Neural progenitor cell (in vitro differentiated cells): ENCODE measurements around the gene PDIA2. TPM values are rescaled to one million over a fixed set of nuclear protein-coding genes. Genes with fewer than 3 reads are reported as not detected.

Source experiments
- DNase-seq: peaks from one replicate; pipeline ENCODE4 v3.0.0-alpha.2; 2016; ENCODE audit warnings: low spot score
- H2AFZ ChIP-seq: fragments of 200-600 bp; sonication (generic); replicated peaks from 2 replicates; pipeline ENCODE4 v1.6.1; 2016; ENCODE audit warnings: antibody characterized with exemption
- H3F3A ChIP-seq: fragments of 200-600 bp; sonication (generic); 2 replicates; pipeline ENCODE4 v1.6.1; 2016; ENCODE audit warnings: antibody characterized with exemption, low read depth
- H3K27ac ChIP-seq: fragments of 200-600 bp; sonication (generic); 2 replicates; pipeline ENCODE4 v1.5.1; 2016; ENCODE audit warnings: mild to moderate bottlenecking
- H3K27me3 ChIP-seq: fragments of 200-600 bp; sonication (generic); 2 replicates; pipeline ENCODE4 v1.6.1; 2016; ENCODE audit warnings: mild to moderate bottlenecking, moderate library complexity
- H3K36me3 ChIP-seq: fragments of 200-600 bp; sonication (generic); 2 replicates; pipeline ENCODE4 v1.5.1; 2016
- H3K4me1 ChIP-seq: fragments of 200-600 bp; sonication (generic); 2 replicates; pipeline ENCODE4 v1.6.1; 2016; ENCODE audit warnings: mixed run types
- H3K4me2 ChIP-seq: fragments of 200-600 bp; sonication (generic); 2 replicates; pipeline ENCODE4 v1.6.1; 2016
- H3K4me3 ChIP-seq: fragments of 200-600 bp; sonication (generic); 2 replicates; pipeline ENCODE4 v1.5.1; 2016
- H3K79me2 ChIP-seq: fragments of 200-600 bp; sonication (generic); 2 replicates; pipeline ENCODE4 v1.6.1; 2016; ENCODE audit warnings: low read depth
- H3K9ac ChIP-seq: fragments of 200-600 bp; sonication (generic); 2 replicates; pipeline ENCODE4 v1.6.1; 2016
- H3K9me3 ChIP-seq: fragments of 200-600 bp; sonication (generic); 2 replicates; pipeline ENCODE4 v1.5.1; 2016; ENCODE audit warnings: low read depth
- H4K20me1 ChIP-seq: fragments of 200-600 bp; sonication (generic); 2 replicates; pipeline ENCODE4 v1.6.1; 2016; ENCODE audit warnings: low read depth
- H3K27ac Mint-ChIP-seq: 3 replicates; pipeline ENCODE4 v1.8.0; 2021; ENCODE audit warnings: mixed read lengths
- H3K27me3 Mint-ChIP-seq: 2 replicates; pipeline ENCODE4 v1.8.0; 2022; ENCODE audit warnings: low read depth, mild to moderate bottlenecking, inconsistent platforms, moderate library complexity, mixed read lengths; ENCODE audit not compliant: insufficient read depth
- H3K36me3 Mint-ChIP-seq: 3 replicates; pipeline ENCODE4 v1.8.0; 2021; ENCODE audit warnings: mixed read lengths
- H3K4me1 Mint-ChIP-seq: 3 replicates; pipeline ENCODE4 v1.8.0; 2021; ENCODE audit warnings: mixed read lengths
- H3K4me3 Mint-ChIP-seq: 3 replicates; pipeline ENCODE4 v1.8.0; 2021; ENCODE audit warnings: mild to moderate bottlenecking, moderate library complexity, mixed read lengths
- H3K9me3 Mint-ChIP-seq: 3 replicates; pipeline ENCODE4 v1.8.0; 2020; ENCODE audit warnings: mixed read lengths
- EZH2 ChIP-seq: fragments of 200-600 bp; sonication (generic); IDR thresholded peaks from 2 replicates; pipeline ENCODE4 v1.6.1; 2017; ENCODE audit warnings: antibody characterized with exemption, mild to moderate bottlenecking, moderate library complexity
- EZH2phosphoT487 ChIP-seq: fragments of 200-600 bp; sonication (generic); IDR thresholded peaks from 2 replicates; pipeline ENCODE4 v1.6.1; 2017; ENCODE audit warnings: antibody characterized with exemption
- total RNA-seq: library from RNA; depleted of rRNA; stranded (reverse); fragments of >200 nt; gene quantifications from 2 replicates; pipeline ENCODE4 v1.2.3, GENCODE V29; 2015; ENCODE audit warnings: low replicate concordance
- TF ChIP-seq, protein P1 (sequence below): fragments of 200-600 bp; sonication (generic); IDR thresholded peaks from 2 replicates; pipeline ENCODE4 v1.5.1; 2017; ENCODE audit warnings: antibody characterized with exemption, mild to moderate bottlenecking

PDIA2 gene
- total RNA-seq, 1 donor from 2014 or later: not detected

DNA sequence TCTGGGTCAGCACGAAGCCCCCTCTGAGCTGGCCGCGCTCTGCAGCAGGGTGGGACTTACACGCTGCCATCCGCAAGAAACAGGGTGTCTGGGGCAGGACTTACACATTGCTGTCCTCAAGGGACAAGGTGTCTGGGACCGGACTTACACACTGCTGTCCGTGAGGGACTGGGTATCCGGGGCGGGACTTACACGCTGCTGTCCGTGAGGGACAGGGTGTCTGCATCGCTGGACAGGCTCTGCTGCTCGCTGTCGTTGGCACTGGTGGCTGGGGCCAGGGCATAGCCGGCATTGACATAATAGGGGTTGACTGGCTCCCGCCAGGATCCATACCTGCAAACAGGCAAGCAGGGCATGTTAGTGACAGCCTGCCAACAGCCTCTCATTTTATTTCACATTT, 31.4 kb downstream of the PDIA2 start:
- TF ChIP-seq EZH2phosphoT487: no peak
- no peak for TF ChIP-seq EZH2
- Histone ChIP-seq H3K4me1 (peaks cover 5% of the 10 kb centered on the region), H3K36me3 (no peaks in the 10 kb centered on the region), H3F3A (peaks cover 7% of the 10 kb centered on the region), H3K4me2 (no peak overlapping the region), H3K79me2 (peaks cover 43% of the 10 kb centered on the region), H3K27ac (no peak overlapping the region), H2AFZ (no peak overlapping the region), H3K27me3 (no peaks in the 10 kb centered on the region), H4K20me1 (peaks cover 47% of the 10 kb centered on the region), H3K4me3 (no peak overlapping the region), H3K9me3 (no peaks in the 10 kb centered on the region), H3K9ac (no peak overlapping the region)
- H3K27me3 Mint-ChIP-seq: no peaks in the 10 kb centered on the region
- no peak overlapping the region for H3K4me3 Mint-ChIP-seq
- DNase-seq: no peak
- H3K36me3 Mint-ChIP-seq: peaks cover 11% of the 10 kb centered on the region
- H3K4me1 Mint-ChIP-seq: peaks cover 7% of the 10 kb centered on the region
- no peaks in the 10 kb centered on the region for H3K9me3 Mint-ChIP-seq
- no peak overlapping the region for H3K27ac Mint-ChIP-seq

DNA sequence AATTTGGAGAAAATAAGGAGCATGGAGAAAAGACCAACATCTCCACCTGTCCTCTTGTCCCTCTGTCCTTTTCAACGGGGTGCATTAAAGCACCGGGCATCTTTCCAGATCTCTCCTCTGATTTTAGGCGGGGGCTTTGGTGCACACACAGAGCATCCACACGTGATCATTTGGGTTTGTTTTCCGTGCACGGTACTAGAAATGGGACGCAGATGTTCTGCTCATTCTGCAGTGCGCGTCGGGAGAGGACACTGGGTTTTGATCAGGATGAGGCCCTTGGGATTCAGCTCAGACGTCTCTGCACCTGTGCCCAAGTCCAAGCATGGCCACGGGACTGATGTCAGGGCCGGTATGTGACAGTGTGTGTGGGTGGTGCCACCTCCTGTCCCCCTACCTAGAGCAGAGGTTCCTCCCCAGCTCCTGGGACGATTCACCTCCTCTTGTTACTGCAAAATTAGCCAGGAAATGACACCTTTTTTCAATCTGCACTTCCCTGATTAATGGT, 31.9 kb downstream of the PDIA2 start:
- Mint-ChIP-seq H3K36me3 (peaks cover 11% of the 10 kb centered on the region), H3K4me3 (no peak overlapping the region), H3K27me3 (no peaks in the 10 kb centered on the region), H3K4me1 (peaks cover 9% of the 10 kb centered on the region), H3K27ac (no peak overlapping the region), H3K9me3 (no peaks in the 10 kb centered on the region)
- H3K4me2 ChIP-seq: no peak overlapping the region
- TF ChIP-seq, protein P1, sequence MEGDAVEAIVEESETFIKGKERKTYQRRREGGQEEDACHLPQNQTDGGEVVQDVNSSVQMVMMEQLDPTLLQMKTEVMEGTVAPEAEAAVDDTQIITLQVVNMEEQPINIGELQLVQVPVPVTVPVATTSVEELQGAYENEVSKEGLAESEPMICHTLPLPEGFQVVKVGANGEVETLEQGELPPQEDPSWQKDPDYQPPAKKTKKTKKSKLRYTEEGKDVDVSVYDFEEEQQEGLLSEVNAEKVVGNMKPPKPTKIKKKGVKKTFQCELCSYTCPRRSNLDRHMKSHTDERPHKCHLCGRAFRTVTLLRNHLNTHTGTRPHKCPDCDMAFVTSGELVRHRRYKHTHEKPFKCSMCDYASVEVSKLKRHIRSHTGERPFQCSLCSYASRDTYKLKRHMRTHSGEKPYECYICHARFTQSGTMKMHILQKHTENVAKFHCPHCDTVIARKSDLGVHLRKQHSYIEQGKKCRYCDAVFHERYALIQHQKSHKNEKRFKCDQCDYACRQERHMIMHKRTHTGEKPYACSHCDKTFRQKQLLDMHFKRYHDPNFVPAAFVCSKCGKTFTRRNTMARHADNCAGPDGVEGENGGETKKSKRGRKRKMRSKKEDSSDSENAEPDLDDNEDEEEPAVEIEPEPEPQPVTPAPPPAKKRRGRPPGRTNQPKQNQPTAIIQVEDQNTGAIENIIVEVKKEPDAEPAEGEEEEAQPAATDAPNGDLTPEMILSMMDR: no peak
- TF ChIP-seq EZH2phosphoT487: no peak
- no peak for TF ChIP-seq EZH2
- no peak for DNase-seq
- H2AFZ ChIP-seq: no peak overlapping the region
- no peaks in the 10 kb centered on the region for H3K36me3 ChIP-seq
- H3K4me3 ChIP-seq: no peak overlapping the region
- H3K27me3 ChIP-seq: no peaks in the 10 kb centered on the region
- no peaks in the 10 kb centered on the region for H3K9me3 ChIP-seq
- H3K4me1 ChIP-seq: peaks cover 5% of the 10 kb centered on the region
- H3K27ac ChIP-seq: no peak overlapping the region
- H3K9ac ChIP-seq: no peak overlapping the region
- H3K79me2 ChIP-seq: peaks cover 48% of the 10 kb centered on the region
- peaks cover 7% of the 10 kb centered on the region for H3F3A ChIP-seq
- peaks cover 51% of the 10 kb centered on the region for H4K20me1 ChIP-seq

DNA sequence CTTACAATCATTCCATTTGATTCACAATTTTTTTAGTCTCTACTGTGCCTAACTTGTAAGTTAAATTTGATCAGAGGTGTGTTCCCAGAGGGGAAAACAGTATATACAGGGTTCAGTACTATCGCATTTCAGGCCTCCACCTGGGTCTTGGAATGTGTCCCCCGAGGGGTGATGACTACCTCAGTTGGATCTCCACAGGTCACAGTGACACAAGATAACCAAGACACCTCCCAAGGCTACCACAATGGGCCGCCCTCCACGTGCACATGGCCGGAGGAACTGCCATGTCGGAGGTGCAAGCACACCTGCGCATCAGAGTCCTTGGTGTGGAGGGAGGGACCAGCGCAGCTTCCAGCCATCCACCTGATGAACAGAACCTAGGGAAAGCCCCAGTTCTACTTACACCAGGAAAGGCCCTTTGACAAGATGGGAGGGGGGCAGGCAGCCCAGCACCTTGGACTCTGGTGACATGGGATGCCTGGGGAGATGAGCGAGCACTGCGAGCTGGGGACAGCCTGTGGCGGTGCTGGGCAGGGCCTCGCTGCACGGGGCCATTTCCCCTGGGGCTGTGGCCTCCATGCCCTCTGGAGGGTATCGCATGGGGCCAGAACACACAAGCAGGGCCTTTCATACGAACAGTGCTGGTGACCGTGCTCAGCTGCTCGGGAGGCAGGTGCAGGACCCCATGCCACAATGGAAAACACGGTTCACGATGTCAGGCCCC, 33.9 kb downstream of the PDIA2 start:
- H3K36me3 Mint-ChIP-seq: peaks cover 11% of the 10 kb centered on the region

More for the DNA sequence above, 33.9 kb downstream of the PDIA2 start:
- Mint-ChIP-seq H3K9me3 (no peaks in the 10 kb centered on the region), H3K4me1 (peaks cover 9% of the 10 kb centered on the region), H3K27ac (no peak overlapping the region), H3K4me3 (no peak overlapping the region), H3K27me3 (no peaks in the 10 kb centered on the region)
- H3K9me3 ChIP-seq: no peaks in the 10 kb centered on the region
- no peaks in the 10 kb centered on the region for H3K36me3 ChIP-seq
- H3K27ac ChIP-seq: no peak overlapping the region
- H3K79me2 ChIP-seq: peaks cover 68% of the 10 kb centered on the region
- H3K27me3 ChIP-seq: no peaks in the 10 kb centered on the region
- TF ChIP-seq EZH2 (no peak), EZH2phosphoT487 (no peak)
- TF ChIP-seq, protein P1: no peak
- H3K4me2 ChIP-seq: no peak overlapping the region
- peaks cover 7% of the 10 kb centered on the region for H3F3A ChIP-seq
- no peak overlapping the region for H2AFZ ChIP-seq
- no peak for DNase-seq
- no peak overlapping the region for H3K4me3 ChIP-seq
- peaks cover 66% of the 10 kb centered on the region for H4K20me1 ChIP-seq
- peaks cover 5% of the 10 kb centered on the region for H3K4me1 ChIP-seq
- H3K9ac ChIP-seq: no peak overlapping the region
